Left lung (tissue), 10 donors: ENCODE results near the gene BTN3A1. TPM values are rescaled to one million over a fixed set of nuclear protein-coding genes. Genes with fewer than 3 reads are reported as not detected.
A peak's percentile ranks its signal among the peaks of the same experiment; 100 is the strongest.

ENCODE experiments used
- ATAC-seq: fragments of 200-7000 bp; cut with Tn5 transposase; one replicate; pipeline ENCODE4 v1.9.1; 2020; ENCODE audit warnings: moderate library complexity
- DNase-seq, 4 donors: peaks; one replicate each; pipeline ENCODE4 v3.0.0-alpha.2; 2013 to 2020
- H3K27ac ChIP-seq, 2 donors: fragments of 200-600 bp; sonication (generic) in 1 of 2; one replicate each; pipeline versions ENCODE4 v1.5.0 to v1.8.0; 2020 to 2021
- H3K27me3 ChIP-seq, 2 donors: fragments of 200-600 bp; sonication (generic) in 1 of 2; one replicate each; pipeline versions ENCODE4 v1.5.0 to v1.8.0; 2020 to 2021
- H3K36me3 ChIP-seq, 2 donors: fragments of 200-600 bp; sonication (generic) in 1 of 2; one replicate each; pipeline versions ENCODE4 v1.5.0 to v1.8.0; 2020 to 2021
- H3K4me1 ChIP-seq, 2 donors: fragments of 200-600 bp; one replicate each; pipeline ENCODE4 v1.8.0; 2021
- H3K4me3 ChIP-seq, 2 donors: fragments of 200-600 bp; sonication (generic) in 1 of 2; one replicate each; pipeline versions ENCODE4 v1.5.0 to v1.8.0; 2020 to 2021; ENCODE audit warnings: mild to moderate bottlenecking in 1 of 2
- H3K9me3 ChIP-seq, 2 donors: fragments of 200-600 bp; sonication (generic) in 1 of 2; one replicate each; pipeline versions ENCODE4 v1.5.0 to v1.8.0; 2020 to 2021
- intact Hi-C, 2 donors: fragments of 100-400 bp; cut with DNase I; formaldehyde crosslinking; loops; one replicate each; pipeline versions ENCODE4 v1.11.2 to v1.14.2; 2022
- polyA plus RNA-seq, 6 donors: library from polyadenylated mRNA; unstranded; fragments of 120-200 nt; gene quantifications; one replicate each; pipeline ENCODE4 v1.2.1, GENCODE V29; 2013; ENCODE audit not compliant: insufficient read length in 6 of 6
- total RNA-seq, 2 donors: library from RNA; stranded (reverse); fragmentation: NEBNext Ultra II Directional; extraction: Animal tissue kit (Norgen Biotek cat#: 25700); gene quantifications; one replicate each; pipeline ENCODE4 v1.2.1, GENCODE V29; 2021
- TF ChIP-seq, protein P1 (sequence below), 2 donors: fragments of 200-600 bp; sonication (generic) in 1 of 2; IDR thresholded peaks; one replicate each; pipeline versions ENCODE4 v1.5.0 to v1.8.0; 2021; ENCODE audit warnings: antibody characterized with exemption in 2 of 2
- donor health status: DM: no; HTN: yes; CAD: no.
- donor health status: DM: no; HTN: no; CAD: no.

The BTN3A1 gene
- total and polyA plus RNA-seq, 8 donors: 48.0 to 81.5 (median 64.4) TPM

- DNase-seq (no peak), ATAC-seq (no peak)
- intact Hi-C loops: no loop called here
- Histone ChIP-seq H3K27ac (peak overlapping the region in 1 of 2 donors; percentile 33), H3K4me3 (peak overlapping the region in 1 of 2 donors; percentile 76), H3K9me3 (no peaks in the 10 kb centered on the region), H3K27me3 (no peaks in the 10 kb centered on the region), H3K4me1 (peaks cover 13 to 53% of the 10 kb centered on the region in 2 donors), H3K36me3 (peaks cover 0 to 31% of the 10 kb centered on the region in 2 donors)
- TF ChIP-seq, protein P1, sequence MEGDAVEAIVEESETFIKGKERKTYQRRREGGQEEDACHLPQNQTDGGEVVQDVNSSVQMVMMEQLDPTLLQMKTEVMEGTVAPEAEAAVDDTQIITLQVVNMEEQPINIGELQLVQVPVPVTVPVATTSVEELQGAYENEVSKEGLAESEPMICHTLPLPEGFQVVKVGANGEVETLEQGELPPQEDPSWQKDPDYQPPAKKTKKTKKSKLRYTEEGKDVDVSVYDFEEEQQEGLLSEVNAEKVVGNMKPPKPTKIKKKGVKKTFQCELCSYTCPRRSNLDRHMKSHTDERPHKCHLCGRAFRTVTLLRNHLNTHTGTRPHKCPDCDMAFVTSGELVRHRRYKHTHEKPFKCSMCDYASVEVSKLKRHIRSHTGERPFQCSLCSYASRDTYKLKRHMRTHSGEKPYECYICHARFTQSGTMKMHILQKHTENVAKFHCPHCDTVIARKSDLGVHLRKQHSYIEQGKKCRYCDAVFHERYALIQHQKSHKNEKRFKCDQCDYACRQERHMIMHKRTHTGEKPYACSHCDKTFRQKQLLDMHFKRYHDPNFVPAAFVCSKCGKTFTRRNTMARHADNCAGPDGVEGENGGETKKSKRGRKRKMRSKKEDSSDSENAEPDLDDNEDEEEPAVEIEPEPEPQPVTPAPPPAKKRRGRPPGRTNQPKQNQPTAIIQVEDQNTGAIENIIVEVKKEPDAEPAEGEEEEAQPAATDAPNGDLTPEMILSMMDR (IDR thresholded peaks at IDR 0.05): no peak
These were observed 1.8 kb downstream of the BTN3A1 start for GRCh38 chr6:26403893-26404292.

DNA sequence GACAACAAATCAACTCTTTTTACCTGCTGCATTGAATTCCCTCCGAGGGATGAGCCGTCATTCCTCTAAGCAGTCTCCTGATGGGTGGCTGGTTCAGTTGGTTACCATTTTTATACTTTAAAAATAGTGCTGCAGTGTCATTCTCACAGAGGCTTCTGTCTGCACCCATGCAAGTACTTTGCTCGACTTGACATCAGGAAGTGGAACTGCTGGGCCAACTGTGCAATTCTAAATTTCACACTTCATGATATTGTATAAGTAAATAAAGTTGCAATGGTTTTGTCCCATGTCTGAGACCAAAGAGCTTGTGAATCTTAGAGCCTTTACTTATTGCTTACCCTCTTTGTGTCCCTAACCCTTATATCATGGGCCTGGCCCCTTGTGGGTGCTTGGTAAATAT, 2.5 kb downstream of the BTN3A1 start:
- Histone ChIP-seq H3K9me3 (no peaks in the 10 kb centered on the region), H3K36me3 (peaks cover 0 to 38% of the 10 kb centered on the region in 2 donors), H3K4me3 (no peak overlapping the region), H3K27ac (peak overlapping the region in 1 of 2 donors; percentile 33), H3K27me3 (no peaks in the 10 kb centered on the region), H3K4me1 (peaks cover 13 to 53% of the 10 kb centered on the region in 2 donors)
- intact Hi-C loops: no loop called here
- no peak for DNase-seq
- TF ChIP-seq, protein P1 (IDR thresholded peaks at IDR 0.05): no peak
- no peak for ATAC-seq

DNA sequence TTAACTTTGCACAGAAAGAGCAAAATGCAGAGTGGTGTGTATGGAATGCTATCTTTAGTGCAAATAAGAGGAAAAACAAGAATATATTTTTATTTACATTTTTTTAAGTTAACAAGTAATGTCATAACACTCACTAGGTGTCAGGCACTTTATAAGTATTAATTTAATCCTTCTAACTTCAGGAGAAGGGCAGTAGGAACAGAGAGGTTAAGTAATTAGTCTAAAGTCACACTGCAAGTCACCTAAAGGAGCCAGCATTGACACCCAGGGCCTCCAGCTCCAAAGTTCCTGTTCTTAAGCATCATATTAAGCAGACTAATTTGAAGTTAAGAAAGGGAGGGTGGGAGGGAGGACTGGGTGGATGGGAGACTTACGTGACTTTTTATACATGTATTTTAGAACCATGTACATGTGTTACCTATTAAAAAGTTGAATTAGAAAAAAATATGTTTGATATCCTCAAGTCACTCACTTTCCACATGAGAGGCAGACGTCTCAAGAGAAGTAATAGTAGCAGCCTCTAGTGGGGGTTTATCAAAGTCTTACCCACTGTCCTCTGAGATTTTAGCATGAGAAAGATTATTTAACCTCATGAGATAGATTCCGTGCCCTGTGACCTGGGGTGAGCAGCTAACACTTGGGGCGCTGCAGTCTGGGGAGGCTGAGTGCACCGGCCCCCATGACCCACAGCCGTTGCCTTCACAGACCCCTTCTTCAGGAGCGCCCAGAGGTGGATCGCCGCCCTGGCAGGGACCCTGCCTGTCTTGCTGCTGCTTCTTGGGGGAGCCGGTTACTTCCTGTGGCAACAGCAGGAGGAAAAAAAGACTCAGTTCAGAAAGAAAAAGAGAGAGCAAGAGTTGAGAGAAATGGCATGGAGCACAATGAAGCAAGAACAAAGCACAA, 7.0 kb downstream of the BTN3A1 start:
- Histone ChIP-seq H3K27ac (no peak overlapping the region), H3K27me3 (no peaks in the 10 kb centered on the region), H3K4me3 (no peak overlapping the region), H3K4me1 (peaks cover 0 to 22% of the 10 kb centered on the region in 2 donors), H3K36me3 (peaks cover 0 to 74% of the 10 kb centered on the region in 2 donors), H3K9me3 (no peaks in the 10 kb centered on the region)
- ATAC-seq: no peak
- TF ChIP-seq, protein P1 (IDR thresholded peaks at IDR 0.05): no peak
- intact Hi-C loops: no loop called here
- DNase-seq: no peak

GRCh38 chr6:26411751-26412150, 9.7 kb downstream of the BTN3A1 start:
- ATAC-seq (no peak), DNase-seq (no peak)
- Histone ChIP-seq H3K36me3 (peaks cover 0 to 65% of the 10 kb centered on the region in 2 donors), H3K4me1 (peaks cover 0 to 10% of the 10 kb centered on the region in 2 donors), H3K27ac (no peak overlapping the region), H3K4me3 (no peak overlapping the region), H3K27me3 (no peaks in the 10 kb centered on the region), H3K9me3 (no peaks in the 10 kb centered on the region)
- TF ChIP-seq, protein P1 (IDR thresholded peaks at IDR 0.05): no peak
- intact Hi-C loops: no loop called here

GRCh38 chr6:26412228-26412627, 10.2 kb downstream of the BTN3A1 start:
- TF ChIP-seq, protein P1 (IDR thresholded peaks at IDR 0.05): no peak
- DNase-seq (no peak), ATAC-seq (no peak)
- peaks cover 0 to 6% of the 10 kb centered on the region in 2 donors for H3K4me1 ChIP-seq
- no peak overlapping the region for H3K27ac ChIP-seq
- no peaks in the 10 kb centered on the region for H3K27me3 ChIP-seq
- H3K36me3 ChIP-seq: peaks cover 0 to 60% of the 10 kb centered on the region in 2 donors
- intact Hi-C loops: no loop called here
- H3K4me3 ChIP-seq: no peak overlapping the region
- H3K9me3 ChIP-seq: no peaks in the 10 kb centered on the region
